ENCODE results near the gene VWA5B1. TPM values are rescaled to one million over a fixed set of nuclear protein-coding genes. Genes with fewer than 3 reads are reported as not detected.
A peak's percentile ranks its signal among the peaks of the same experiment; 100 is the strongest.

Gene VWA5B1
- total RNA-seq, 2 donors from 2014 or later = 0.44 TPM; not detected in 1

- 60 to 76% methylated on average over 7 of the region's 7 CpGs for WGBS, 2 experiments (ENCODE audit: insufficient coverage in 1 of 2, insufficient read length in 1 of 2)
- Mint-ChIP-seq H3K27me3 (ENCODE audit: insufficient read depth) (peaks cover 26% of the 10 kb centered on the region), H3K4me3 (no peak overlapping the region), H3K9me3 (no peaks in the 10 kb centered on the region), H3K4me1 (peaks cover 2% of the 10 kb centered on the region), H3K36me3 (ENCODE audit: low read depth) (no peaks in the 10 kb centered on the region), H3K27ac (no peak overlapping the region)
- H3K4me1 ChIP-seq (ENCODE audit: control insufficient read depth, insufficient read depth, low read length) = no peaks in the 10 kb centered on the region
- no peaks in the 10 kb centered on the region for H3K36me3 ChIP-seq (ENCODE audit: control insufficient read depth, insufficient read depth, low read length)
- H3K9ac ChIP-seq (ENCODE audit: extremely low read depth, low read length, poor library complexity, severe bottlenecking) = no peak overlapping the region
- peak; percentile 57 for DNase-seq
- H3K9me3 ChIP-seq (ENCODE audit: control insufficient read depth, low read length) = no peaks in the 10 kb centered on the region
- no peak overlapping the region for H3K27ac ChIP-seq (ENCODE audit: low read depth, low read length)
- TF ChIP-seq CTCF (conservative IDR thresholded peaks at IDR 0.05) = no peak
- no peak overlapping the region for H3K4me3 ChIP-seq (ENCODE audit: low read length)
- H3K27me3 ChIP-seq (ENCODE audit: control insufficient read depth, insufficient read depth, low read length, poor library complexity, severe bottlenecking) = peaks cover 16% of the 10 kb centered on the region
Observed at GRCh38 chr1:20255666-20256065, 35.0 kb upstream of the VWA5B1 start.

- H3K27ac Mint-ChIP-seq = no peak overlapping the region
- no peaks in the 10 kb centered on the region for H3K9me3 Mint-ChIP-seq
- Histone ChIP-seq H3K4me3 (ENCODE audit: low read length) (no peak overlapping the region), H3K36me3 (ENCODE audit: control insufficient read depth, insufficient read depth, low read length) (no peaks in the 10 kb centered on the region), H3K27ac (ENCODE audit: low read depth, low read length) (no peak overlapping the region), H3K27me3 (ENCODE audit: control insufficient read depth, insufficient read depth, low read length, poor library complexity, severe bottlenecking) (peaks cover 32% of the 10 kb centered on the region), H3K4me1 (ENCODE audit: control insufficient read depth, insufficient read depth, low read length) (no peaks in the 10 kb centered on the region), H3K9me3 (ENCODE audit: control insufficient read depth, low read length) (no peaks in the 10 kb centered on the region), H3K9ac (ENCODE audit: extremely low read depth, low read length, poor library complexity, severe bottlenecking) (no peak overlapping the region)
- no peaks in the 10 kb centered on the region for H3K4me1 Mint-ChIP-seq
- H3K27me3 Mint-ChIP-seq (ENCODE audit: insufficient read depth) = peaks cover 33% of the 10 kb centered on the region
- no peak overlapping the region for H3K4me3 Mint-ChIP-seq
- DNase-seq = no peak
- H3K36me3 Mint-ChIP-seq (ENCODE audit: low read depth) = no peaks in the 10 kb centered on the region
- TF ChIP-seq CTCF (conservative IDR thresholded peaks at IDR 0.05) = no peak
- 83 to 91% methylated on average over 2 to 3 of the region's 3 CpGs for WGBS, 2 experiments (ENCODE audit: insufficient coverage in 1 of 2, insufficient read length in 1 of 2)
Observed at GRCh38 chr1:20259646-20260045, 31.0 kb upstream of the VWA5B1 start.

GRCh38 chr1:20261095-20261494 lies 29.6 kb upstream of the VWA5B1 start:
- no peaks in the 10 kb centered on the region for H3K4me1 ChIP-seq (ENCODE audit: control insufficient read depth, insufficient read depth, low read length)
- H3K27ac ChIP-seq (ENCODE audit: low read depth, low read length) = no peak overlapping the region
- H3K27ac Mint-ChIP-seq = no peak overlapping the region
- no peak for DNase-seq
- H3K9me3 ChIP-seq (ENCODE audit: control insufficient read depth, low read length) = no peaks in the 10 kb centered on the region
- H3K27me3 Mint-ChIP-seq (ENCODE audit: insufficient read depth) = peaks cover 30% of the 10 kb centered on the region
- H3K4me3 Mint-ChIP-seq = no peak overlapping the region
- no peak overlapping the region for H3K4me3 ChIP-seq (ENCODE audit: low read length)
- H3K36me3 ChIP-seq (ENCODE audit: control insufficient read depth, insufficient read depth, low read length) = no peaks in the 10 kb centered on the region
- H3K27me3 ChIP-seq (ENCODE audit: control insufficient read depth, insufficient read depth, low read length, poor library complexity, severe bottlenecking) = peaks cover 32% of the 10 kb centered on the region
- TF ChIP-seq CTCF (conservative IDR thresholded peaks at IDR 0.05) = no peak
- no peaks in the 10 kb centered on the region for H3K36me3 Mint-ChIP-seq (ENCODE audit: low read depth)
- no peaks in the 10 kb centered on the region for H3K9me3 Mint-ChIP-seq
- peaks cover 1% of the 10 kb centered on the region for H3K4me1 Mint-ChIP-seq
- H3K9ac ChIP-seq (ENCODE audit: extremely low read depth, low read length, poor library complexity, severe bottlenecking) = no peak overlapping the region
- WGBS, 2 experiments (ENCODE audit: insufficient coverage in 1 of 2, insufficient read length in 1 of 2) = 89 to 91% methylated on average over 5 of the region's 5 CpGs
